Hematopoietic multipotent progenitor cell treated with erythropoietin and hydrocortisone succinate and interleukin-3 and kit ligand, for 6 days (in vitro differentiated cells): ENCODE data around the gene BRWD1.

Source experiments
- DNase-seq: peaks from one replicate; pipeline ENCODE4 v3.0.0-alpha.2; 2015

Gene BRWD1

GRCh38 chr21:39326607-39327307 is 13.3 kb upstream of the BRWD1 start:
- no peak for DNase-seq

- DNase-seq, result no peak
These were observed 12.0 kb upstream of the BRWD1 start for GRCh38 chr21:39325458-39325857.

GRCh38 chr21:39321424-39321823 is 8.0 kb upstream of the BRWD1 start:
- no peak for DNase-seq

GRCh38 chr21:39319814-39320332 is 6.4 kb upstream of the BRWD1 start:
- no peak for DNase-seq

- DNase-seq, result no peak
These were observed 5.9 kb upstream of the BRWD1 start for GRCh38 chr21:39319251-39319756.

GRCh38 chr21:39318091-39318959 is 4.9 kb upstream of the BRWD1 start:
- DNase-seq, result no peak

- DNase-seq, result peak; percentile 33
These were observed 4.0 kb upstream of the BRWD1 start for GRCh38 chr21:39317134-39318090.

GRCh38 chr21:39316729-39317128 is 3.3 kb upstream of the BRWD1 start:
- no peak for DNase-seq

- DNase-seq, result peak; percentile 17
These were observed 2.4 kb upstream of the BRWD1 start for GRCh38 chr21:39315603-39316445.

- peak; percentile 64 for DNase-seq
These were observed 953 bp upstream of the BRWD1 start for GRCh38 chr21:39314143-39315027.

GRCh38 chr21:39313042-39313570 is 326 bp downstream of the BRWD1 start:
- peak; percentile 21 for DNase-seq

GRCh38 chr21:39312112-39313041 is 1.1 kb downstream of the BRWD1 start:
- DNase-seq, result peak; percentile 94

GRCh38 chr21:39311164-39311563 is 2.3 kb downstream of the BRWD1 start:
- DNase-seq, result no peak

- DNase-seq, result no peak
These were observed 6.0 kb downstream of the BRWD1 start for GRCh38 chr21:39307466-39307865.

- no peak for DNase-seq
These were observed 12.8 kb downstream of the BRWD1 start for GRCh38 chr21:39300587-39300986.

GRCh38 chr21:39296891-39297290 is 16.5 kb downstream of the BRWD1 start:
- no peak for DNase-seq

GRCh38 chr21:39288987-39289386 is 24.4 kb downstream of the BRWD1 start:
- DNase-seq, result no peak

- no peak for DNase-seq
These were observed 30.5 kb downstream of the BRWD1 start for GRCh38 chr21:39282911-39283310.

- no peak for DNase-seq
These were observed 31.6 kb downstream of the BRWD1 start for GRCh38 chr21:39281853-39282252.
